ENCODE results near the gene LOC128125822.

DNA sequence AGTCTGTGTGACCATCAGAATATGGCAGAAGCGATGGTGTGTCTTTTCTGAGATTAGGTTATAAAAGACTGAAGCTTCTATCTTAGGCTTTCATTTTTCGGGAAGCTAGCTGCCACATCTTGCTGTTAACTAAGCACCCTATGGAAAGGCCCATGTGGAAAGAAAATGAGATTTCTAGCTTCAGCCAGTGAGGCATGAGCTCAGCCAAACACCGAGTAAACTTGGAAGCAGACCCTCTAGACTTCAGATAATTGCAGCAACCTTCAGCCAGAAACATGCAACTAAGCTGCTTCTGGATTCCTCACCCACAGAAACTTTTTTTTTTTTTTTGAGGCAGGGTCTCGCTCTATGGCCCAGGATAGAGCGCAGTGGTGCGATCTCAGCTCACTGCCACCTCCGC lies 20.6 kb downstream of the LOC128125822 start:
- TF ChIP-seq, protein P1, sequence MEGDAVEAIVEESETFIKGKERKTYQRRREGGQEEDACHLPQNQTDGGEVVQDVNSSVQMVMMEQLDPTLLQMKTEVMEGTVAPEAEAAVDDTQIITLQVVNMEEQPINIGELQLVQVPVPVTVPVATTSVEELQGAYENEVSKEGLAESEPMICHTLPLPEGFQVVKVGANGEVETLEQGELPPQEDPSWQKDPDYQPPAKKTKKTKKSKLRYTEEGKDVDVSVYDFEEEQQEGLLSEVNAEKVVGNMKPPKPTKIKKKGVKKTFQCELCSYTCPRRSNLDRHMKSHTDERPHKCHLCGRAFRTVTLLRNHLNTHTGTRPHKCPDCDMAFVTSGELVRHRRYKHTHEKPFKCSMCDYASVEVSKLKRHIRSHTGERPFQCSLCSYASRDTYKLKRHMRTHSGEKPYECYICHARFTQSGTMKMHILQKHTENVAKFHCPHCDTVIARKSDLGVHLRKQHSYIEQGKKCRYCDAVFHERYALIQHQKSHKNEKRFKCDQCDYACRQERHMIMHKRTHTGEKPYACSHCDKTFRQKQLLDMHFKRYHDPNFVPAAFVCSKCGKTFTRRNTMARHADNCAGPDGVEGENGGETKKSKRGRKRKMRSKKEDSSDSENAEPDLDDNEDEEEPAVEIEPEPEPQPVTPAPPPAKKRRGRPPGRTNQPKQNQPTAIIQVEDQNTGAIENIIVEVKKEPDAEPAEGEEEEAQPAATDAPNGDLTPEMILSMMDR (IDR thresholded peaks at IDR 0.05): no peak
- TF ChIP-seq POLR2A (IDR thresholded peaks at IDR 0.05): no peak
- no peak for TF ChIP-seq POLR2AphosphoS5 (IDR thresholded peaks at IDR 0.05)
